Measurements from ENCODE around the gene GLIS1.

The GLIS1 gene

DNA sequence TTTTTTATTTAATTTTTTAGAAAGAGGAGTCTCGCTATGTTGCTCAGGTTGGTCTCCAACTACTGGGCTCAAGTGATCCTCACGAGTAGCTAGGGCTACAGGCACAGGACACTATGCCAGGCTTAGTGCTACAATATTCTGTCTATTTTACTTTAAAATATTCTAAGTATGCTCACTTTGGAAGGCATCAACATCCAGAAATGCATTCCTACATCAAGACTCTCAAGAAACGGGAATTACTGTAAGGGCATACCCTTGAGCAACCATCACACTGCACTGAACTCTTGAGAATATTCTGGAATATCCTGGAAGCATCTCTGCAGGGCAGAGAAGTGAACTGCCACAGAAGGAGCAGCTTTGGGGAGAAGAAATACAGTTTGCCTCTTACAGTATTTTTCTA, 280.3 kb downstream of the GLIS1 start:
- DNase-seq (ENCODE audit: low read depth in 4 of 4, low spot score in 1 of 4): no peak
